EL (cell line): ENCODE data around the gene SPATA16.
"Not testable (repeated sequence)": the region's sequence is repeated elsewhere in the genome, so short reads cannot be mapped to it uniquely, and the experiment has no call there.

Experiments used
- DNase-seq: peaks from one replicate; pipeline ENCODE4 v3.0.0-alpha.2; 2016

Gene SPATA16, protein sequence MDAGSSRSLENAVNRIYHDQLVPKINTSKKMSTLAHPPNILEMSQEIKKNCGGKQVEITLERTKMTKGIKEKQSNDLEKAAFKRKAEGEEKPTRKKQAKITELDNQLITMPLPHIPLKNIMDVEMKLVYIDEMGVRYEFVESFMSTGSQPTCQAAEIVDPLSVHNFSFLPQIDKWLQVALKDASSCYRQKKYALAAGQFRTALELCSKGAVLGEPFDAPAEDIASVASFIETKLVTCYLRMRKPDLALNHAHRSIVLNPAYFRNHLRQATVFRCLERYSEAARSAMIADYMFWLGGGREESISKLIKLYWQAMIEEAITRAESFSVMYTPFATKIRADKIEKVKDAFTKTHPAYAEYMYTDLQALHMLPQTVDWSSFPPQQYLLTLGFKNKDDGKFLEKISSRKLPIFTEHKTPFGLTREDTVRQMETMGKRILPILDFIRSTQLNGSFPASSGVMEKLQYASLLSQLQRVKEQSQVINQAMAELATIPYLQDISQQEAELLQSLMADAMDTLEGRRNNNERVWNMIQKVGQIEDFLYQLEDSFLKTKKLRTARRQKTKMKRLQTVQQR

DNA sequence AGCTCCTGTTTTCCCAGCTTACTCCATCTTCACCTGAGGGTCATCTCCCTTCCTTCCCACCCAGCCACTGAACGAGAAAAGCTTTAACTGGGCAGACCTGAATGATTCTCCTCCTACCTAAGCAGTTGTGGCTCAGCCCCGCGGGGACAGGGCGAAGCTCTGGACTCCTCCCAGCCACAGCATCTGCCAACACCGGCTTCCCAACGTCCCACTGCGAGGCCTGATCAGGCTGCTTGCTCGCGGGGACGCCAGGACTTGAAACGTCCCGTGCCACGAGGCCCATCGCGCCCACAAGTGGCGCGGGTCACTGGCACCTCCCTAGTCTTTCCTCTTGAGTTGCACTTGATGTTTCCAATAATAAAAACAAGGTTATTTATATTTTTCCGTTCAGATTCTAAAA, at the start of gene SPATA16:
TSS of gene SPATA16 (minus strand) at position 250 of the 400 bp plus-strand sequence. CDS start 23,504 bp downstream, outside the sequence.
- no peak for DNase-seq

DNA sequence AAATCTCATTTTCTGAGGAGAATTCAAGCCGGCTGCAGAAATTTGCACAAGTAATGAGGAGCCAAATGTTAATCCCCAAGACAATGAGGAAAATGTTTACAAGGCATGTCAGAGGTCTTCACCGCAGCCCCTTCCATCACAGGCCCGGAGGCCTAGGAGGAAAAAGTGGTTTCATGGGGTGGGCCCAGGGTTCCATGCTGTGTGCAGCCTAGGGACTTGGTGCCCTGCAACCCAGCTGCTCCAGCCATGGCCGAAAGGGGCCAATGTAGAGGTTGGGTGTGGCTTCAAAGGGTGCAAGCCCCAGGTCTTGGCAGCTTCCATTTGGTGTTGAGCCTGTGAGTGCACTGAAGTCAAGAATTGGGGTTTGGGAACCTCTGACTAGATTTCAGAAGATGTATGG, 42.0 kb upstream of the SPATA16 start:
- not testable (repeated sequence) for DNase-seq

DNA sequence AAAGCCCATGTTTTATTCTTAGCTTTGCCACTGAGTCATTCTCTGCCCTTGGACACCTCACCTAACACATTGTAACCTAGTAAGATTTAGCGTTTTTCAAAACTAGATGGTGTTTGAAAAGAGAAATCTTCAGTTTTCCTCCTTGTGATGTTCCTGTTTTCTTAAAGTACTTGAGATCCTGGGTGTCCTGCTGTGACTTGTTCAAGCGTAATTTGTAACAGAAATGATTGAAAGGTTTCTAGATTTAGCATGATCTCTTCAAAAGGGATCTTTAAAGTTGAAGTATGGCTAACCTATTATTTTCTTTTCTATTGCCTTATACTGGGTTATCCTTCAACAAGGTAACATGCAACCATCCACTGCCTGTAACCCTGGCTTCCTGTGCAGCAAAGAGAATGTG, 32.6 kb upstream of the SPATA16 start:
- DNase-seq = no peak

DNA sequence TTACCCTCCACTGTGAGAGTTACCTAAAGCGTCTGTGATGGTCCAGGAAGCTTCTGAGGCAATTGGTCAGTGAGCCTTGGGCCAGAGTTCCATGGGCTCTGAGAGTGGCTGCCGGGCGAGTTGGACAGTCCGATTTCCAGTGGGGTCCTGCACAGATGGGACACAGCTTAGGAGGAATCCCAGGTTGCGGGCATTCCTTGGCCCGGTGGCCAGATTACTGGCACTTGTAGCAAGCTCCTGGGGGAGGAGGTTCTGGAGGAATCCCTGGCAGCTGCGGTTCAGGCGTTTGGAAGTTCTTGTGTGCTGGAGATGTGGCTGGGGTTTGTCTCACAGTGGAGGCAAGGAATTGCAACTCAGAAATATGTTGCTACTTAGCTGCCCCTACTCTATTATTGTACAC, 18.1 kb upstream of the SPATA16 start:
- DNase-seq = not testable (repeated sequence)

DNA sequence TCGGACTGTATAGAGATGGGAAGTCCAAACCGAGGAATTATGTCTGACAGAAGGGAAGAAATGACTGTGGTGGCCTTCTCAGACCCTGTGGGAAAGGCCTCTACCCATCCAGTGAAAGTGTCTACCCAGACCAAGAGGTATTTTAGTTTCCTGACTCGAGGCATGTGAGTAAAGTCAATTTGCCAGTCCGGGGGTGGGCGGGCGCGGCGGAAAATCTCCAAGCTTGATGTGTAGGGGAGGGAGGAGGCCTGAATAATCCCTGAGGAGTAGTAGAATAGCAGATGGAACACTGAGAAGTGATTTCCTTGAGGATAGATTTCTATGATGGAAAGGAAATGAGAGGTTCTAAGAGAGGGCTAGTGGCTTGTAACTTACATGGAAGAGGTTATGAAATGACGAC, 15.5 kb upstream of the SPATA16 start:
- not testable (repeated sequence) for DNase-seq

DNA sequence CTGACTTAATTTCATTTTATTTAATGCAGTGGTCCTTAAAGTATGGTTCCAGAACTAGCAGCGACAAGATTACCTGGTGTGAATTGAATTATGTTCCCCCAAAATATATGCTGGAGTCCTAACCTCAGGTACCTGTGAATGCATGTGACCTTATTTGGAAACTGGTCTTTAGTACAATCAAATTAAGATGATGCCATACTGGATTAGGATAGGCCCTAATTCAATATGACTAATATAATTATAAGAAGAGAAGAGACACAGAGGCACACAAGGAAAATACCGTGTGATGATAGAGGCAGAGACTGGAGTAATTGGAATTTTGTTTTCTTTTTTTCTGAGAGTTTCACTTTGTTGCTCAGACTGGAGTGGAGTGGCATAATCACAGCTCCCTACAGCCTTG, 12.6 kb upstream of the SPATA16 start:
- no peak for DNase-seq

DNA sequence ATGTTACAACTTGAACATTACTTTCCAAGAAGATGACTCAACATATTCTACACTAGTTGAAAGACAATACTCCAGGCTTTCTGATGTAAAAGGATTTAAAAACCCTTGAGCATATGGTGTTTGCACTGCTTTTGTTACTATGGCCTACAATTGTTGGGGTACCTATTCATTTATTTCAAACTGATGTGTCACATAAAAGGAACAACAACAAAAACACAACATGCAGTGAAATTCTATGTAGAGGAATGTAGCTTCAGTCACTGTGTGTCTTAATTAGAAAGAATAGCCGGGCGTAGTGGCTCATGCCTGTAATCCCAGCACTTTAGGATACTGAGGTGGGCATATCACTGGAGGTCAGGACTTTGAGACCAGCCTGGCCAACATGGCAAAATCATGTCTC, 1.6 kb downstream of the SPATA16 start:
- DNase-seq = no peak

DNA sequence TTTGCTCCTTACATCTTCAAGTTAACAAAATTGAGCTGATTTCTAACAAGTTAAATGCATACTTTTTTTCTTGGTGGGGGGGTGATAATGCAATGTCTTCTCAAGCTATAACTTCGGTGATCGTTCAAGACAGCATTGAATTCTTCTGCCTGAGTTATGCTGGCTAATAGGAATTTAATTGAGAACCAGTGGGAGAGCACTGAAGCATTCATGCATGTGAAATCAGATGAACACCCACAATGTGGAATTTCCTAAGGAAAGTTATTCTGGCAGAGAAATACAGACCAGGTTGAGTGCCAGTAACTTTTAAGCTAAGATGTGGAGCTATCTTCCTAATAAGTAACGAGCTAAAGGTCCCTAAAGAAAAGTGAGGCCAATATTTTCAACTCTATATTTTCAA, 3.0 kb downstream of the SPATA16 start:
- no peak for DNase-seq

DNA sequence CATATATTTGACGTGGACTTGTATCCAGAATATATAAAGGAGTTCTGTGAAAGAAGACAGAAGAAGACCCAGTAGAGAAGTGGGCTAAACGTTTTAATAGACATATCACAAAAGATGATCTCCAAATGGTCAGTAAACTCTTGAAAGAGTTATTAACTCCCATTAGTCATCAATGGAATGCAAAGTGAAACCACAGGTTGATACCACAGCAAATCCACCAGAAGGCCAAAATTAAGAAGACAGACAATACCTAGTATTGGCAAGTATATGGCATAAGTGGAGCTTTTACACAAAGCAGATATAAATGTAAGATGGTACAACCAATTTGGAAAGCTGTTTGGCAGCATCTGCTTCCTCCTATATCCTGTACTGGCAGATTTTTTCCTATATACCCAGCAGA, 6.0 kb downstream of the SPATA16 start:
- DNase-seq = peak; percentile 50

DNA sequence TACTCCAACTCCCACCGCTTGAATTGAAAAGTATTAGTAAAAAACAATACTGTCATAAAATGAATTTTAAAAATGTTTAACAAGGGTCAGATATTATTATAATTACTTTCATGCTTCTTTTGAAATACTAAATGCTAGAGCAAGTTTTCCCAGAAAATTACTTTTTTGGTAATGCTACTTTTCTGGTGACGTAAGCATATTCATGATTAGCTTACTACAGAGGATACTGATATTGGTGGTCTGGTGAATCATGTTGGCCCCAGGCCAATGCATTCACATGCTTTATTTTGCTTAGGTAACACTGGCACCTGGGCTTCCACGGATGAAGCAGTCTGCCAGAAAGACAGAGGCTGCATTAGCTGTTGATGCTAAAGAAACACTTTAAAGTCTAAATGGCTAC, 12.4 kb downstream of the SPATA16 start:
- DNase-seq = no peak

DNA sequence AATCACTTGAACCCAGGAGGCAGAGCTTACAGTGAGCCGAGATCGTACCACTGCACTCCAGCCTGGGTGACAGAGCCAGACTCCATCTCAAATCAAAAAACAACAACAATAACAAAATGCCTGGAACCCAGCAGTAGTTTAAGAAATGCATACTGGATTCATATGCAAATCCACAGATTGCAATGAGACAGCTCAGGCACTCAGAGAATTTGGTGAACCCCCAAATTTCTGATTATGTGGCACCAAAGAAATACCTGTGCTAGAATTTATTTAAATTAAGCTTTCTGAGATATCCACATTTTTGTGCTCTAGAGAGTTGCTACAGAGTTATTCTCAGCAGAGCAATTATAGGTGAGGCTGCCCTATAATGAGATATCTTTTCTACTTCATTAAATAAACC, 29.7 kb downstream of the SPATA16 start:
- no peak for DNase-seq

DNA sequence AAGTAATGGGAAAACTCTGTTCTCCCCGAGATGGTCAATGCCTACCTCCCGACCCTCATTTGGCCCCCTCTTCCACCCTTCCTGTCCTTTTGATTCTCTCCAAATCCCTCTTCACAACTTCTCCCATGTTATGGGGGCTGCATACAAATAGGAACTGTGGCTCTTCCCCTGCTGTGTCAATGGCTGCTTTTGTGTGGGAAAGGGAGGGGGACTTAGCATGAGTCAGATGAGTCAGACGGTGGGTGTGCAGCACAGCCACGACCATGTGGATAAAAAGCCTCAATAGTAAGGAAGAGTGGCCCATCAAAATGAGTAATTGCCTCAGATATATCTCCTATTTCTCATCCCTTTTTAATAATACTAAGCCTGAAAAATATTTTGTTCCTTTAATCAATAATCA, 31.9 kb downstream of the SPATA16 start:
- DNase-seq = peak; percentile 12

DNA sequence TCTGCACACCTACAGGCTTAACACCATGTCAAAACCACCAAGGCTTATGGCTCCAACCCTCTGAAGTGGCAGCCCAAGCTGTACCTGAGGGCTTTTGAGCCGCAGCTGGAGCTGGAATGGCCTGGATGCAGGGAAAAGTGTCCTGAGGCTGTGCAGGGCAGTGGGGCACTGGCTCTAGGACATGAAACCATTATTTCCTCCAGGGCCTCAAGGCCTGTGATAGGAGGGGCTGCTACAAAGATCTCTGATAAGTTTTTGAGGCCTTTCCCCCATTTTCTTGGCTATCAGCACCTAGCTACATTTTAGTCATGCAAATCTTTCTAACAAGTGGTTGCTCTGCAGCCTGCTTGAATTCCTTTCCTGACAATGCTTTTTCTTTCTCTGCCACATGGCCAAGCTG, 37.6 kb downstream of the SPATA16 start:
- no peak for DNase-seq

DNA sequence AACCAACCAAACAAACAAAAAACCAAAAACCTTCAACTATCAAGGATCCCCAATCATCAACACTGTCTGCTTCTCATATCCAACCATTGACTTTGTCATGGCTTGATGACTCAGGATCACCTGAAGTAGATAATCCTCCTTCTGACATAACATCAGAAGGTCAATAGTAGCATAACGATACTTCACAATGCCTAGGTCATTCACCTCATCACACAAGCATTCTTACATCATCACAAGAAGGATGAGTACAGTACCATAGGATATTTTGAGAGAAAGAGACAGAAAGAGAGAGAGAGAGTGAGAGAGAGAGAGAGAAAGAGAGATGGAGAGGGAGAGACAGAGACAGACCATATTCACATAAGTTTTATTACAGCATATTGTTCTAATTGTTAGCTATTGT, 42.1 kb downstream of the SPATA16 start:
- DNase-seq = no peak

DNA sequence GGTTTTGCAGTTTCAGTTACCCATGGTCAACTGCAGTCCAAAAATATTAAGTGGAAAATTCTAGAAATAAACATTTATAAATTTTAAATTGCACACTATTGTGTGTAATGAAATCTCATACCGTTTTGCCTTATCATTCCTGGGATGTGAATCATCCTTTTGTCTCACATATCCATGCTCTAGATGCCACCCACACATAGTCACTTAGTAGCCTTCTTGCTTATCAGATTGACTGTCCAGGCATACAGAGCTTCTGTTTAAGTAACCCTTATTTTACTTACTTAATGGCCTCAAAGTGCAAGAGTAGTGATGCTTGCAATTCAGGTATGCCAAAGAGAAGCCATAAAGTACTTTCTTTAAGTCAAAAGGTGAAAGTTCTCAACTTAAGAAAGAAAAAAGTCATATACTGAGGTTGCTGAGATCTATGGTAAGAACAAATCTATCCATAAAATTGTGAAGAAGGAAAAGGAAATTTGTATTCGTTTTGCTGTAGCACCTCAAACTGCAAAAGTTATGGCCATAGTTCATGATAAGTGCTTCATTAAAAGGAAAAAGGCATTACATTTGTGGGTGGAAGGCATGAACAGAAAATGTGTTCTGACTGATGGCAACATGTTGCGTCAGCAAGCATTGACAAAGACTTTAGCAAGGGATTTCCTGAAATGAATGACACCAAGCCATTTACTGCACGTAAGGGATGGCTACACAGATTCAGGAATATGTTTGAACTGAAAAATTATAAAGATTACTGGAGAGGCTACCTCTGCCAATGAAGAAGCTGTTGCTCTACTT, 43.8 kb downstream of the SPATA16 start:
- peak; percentile 56 for DNase-seq

DNA sequence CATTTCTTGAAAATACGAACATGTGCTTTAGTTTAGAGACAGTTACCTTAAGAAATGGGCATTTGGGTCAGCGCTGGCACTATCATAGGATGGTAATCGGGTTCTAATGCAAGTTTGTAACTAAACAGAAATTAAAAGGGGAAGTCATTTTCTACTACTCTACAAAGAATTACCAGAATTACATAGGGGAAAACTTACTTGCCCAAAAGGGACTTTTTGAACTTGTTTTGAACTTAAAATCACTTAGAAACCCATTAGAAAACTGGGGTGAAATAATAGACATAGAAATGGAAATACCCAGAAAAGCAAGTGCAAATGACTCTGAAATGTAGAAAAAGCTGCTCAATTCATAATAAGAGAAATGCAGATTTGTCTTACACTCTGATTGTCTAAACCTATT, 44.9 kb downstream of the SPATA16 start:
- DNase-seq = no peak

DNA sequence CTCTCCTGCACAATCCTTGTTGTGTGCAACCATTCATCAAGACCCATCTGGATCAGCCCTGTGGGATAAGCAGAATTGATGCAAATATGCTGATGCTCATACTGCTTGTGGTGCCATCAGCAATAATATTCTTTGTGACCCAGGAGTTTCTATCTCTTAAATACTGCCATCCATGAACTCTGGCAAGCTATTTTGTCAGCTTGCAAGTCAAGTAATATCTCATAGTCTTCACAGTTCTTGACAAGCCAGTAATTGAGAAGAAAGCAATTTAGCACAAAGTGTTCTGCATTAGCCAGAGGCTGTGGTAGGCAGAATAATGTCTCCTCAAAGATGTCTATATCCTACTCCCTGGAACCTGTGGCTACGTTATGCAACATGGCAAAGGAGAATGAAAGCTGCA, 49.0 kb downstream of the SPATA16 start:
- no peak for DNase-seq

DNA sequence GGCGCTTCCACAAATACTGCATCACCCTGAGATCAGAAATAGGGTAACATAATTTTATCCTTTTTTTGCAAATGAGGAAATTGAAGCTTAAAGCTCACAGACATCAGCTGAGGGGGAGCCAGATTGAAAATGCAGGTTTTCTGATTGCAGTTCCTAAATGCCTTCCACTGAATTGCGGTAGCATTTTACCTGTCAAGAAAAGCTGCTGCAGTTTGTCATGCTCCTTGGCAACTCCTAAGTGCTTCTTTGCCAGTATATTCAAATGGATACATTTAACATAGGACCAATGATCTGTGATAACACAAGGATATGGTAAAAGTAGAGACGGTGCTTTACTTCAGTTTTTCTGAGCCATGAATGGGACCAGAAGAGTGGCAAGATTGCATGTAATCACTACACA, 50.5 kb downstream of the SPATA16 start:
- DNase-seq = no peak

DNA sequence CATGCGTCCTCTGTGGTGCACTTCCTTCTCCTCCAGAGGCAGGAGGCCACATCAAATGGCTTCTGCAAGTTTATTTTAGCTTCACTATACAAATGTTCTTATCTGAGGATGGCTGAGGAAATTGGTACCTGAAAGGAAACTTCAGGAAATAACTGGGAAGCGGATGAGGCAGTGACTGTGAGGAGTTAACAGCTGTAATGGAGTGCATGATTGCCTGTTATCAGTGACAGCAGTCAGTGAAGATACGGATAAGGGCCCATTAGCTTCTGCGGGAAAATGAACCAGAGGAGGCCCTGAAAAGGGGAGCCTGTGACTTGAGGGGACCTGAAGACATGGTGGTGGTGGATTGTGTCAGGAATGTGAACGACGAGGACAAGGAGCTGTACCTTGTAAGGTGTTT, 51.8 kb downstream of the SPATA16 start:
- DNase-seq = no peak

DNA sequence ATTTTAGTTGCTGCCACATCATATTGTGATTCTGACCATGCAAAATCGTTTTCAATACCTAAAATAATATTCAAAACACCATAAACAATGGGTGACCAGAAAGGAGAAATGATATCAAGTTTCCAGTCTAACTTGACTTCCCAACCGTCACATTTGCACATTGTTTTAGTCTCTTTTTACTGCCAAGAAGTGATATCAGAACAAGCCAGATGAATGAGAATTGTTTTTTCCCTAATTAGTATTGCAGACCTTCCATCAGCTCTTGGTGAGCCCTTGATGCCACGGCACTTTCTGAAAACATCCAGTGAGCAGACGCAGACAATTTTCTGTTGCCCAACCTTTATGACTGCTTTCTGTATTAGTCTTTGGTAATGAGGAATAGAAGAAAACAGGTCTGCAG, 62.5 kb downstream of the SPATA16 start:
- DNase-seq = no peak

DNA sequence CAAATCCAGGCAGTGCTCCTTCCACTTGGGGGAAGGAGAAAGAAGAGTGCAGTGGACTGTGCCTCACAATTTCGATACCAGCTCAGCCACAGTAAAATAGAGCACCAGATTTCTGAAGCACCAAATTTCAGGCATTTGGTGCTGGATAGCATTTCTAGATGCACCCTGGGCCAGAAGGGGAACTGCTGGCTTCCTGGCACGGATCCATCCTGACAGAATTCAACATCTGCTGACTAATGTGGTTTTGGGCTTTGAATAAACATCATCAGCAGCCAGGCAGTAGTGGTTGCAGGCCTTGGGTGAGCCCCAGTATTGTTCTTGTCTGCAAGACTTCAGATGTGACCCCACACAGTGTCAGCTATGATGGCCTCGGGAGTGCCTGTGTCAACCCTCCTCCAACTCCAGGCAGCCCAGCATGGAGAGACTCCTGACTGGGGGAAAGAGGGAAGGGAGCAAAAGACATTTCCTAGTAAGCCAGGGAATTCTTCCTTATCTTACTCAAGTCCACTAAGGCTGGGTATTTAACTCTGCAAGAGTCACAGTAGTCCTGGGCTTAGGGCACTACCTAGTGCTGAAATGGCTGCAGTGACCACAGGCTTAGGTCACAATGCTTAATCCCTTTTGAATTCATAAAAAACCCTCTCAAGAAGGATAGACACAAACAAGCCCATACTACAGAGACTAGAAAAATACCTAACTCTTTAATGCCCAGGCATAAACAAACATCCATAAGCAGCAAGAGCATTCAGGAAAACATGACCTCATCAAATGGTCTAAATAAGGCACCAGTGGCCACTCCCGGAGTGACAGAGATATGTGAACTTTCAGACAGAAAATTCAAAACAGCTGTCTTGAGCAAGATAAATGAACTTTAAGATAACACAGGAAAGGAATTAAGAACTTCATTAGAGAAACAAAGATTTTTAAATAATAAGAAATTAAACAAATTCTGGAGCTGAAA, 74.7 kb downstream of the SPATA16 start:
- peak; percentile 57 for DNase-seq

DNA sequence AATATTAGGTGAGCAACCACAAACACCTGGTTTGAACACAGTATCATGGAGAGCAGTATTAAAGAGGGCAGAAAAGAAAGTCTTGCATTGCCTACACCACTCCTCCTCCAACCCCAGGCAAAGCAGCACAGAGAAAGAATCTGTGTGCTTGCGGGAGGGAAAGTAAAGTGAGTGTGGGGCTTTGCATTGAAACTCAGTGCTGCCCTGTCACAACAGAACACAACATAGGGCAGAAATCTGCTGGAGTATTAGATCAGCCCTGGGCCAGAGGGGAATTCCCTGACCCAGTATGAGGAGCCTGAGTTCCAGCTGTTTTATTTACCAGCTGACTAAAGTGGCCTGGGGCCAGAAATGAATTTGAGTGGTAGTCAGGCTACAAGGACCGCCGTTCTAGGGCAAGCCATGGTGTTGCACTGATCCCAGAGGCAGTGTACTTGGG, 75.5 kb downstream of the SPATA16 start:
- DNase-seq = peak; percentile 29

DNA sequence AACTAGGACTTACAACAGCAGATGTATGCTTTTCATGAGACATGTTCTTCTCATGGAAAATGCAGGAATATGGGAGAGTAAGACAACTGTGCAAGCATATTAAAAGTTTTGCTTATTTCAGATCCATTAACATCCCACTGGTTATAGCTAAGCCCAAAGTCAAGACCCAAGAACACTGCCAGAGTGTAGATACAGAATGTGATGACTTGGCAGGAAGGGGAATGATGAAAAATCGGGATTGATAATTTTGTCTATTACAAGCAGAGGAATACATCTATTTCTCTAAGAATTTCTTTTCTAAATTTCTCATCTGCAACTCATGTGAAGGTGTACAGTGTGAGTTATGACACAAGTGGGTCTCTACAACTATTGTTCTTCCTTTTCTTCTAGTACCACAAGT, 76.4 kb downstream of the SPATA16 start:
- DNase-seq = no peak
